Ovary (tissue), 3 donors: ENCODE results near the gene MIB1.

ENCODE experiments used
- CTCF ChIP-seq, 3 donors: fragments of 450-650 bp in 2 of 3; fragments of 200-600 bp in 1 of 3; IDR thresholded peaks; one replicate each; pipeline versions ENCODE4 v1.5.1 to v1.8.0; 2016 to 2022; ENCODE audit warnings: antibody characterized with exemption in 3 of 3, mild to moderate bottlenecking in 1 of 3
- EP300 ChIP-seq: sonication (generic); formaldehyde crosslinking; IDR thresholded peaks from one replicate; pipeline ENCODE4 v1.6.1; 2017; ENCODE audit warnings: antibody characterized with exemption
- POLR2A ChIP-seq: fragments of 450-650 bp; IDR thresholded peaks from one replicate; pipeline ENCODE4 v1.6.1; 2017; ENCODE audit warnings: antibody characterized with exemption, mild to moderate bottlenecking, moderate library complexity
- donor health status: DM: no; HTN: no; CAD: no.

GRCh38 chr18:21805771-21806366 is 65.3 kb downstream of the MIB1 start:
- TF ChIP-seq CTCF (IDR thresholded peaks at IDR 0.05) (no peak), EP300 (no peak), POLR2A (no peak)
